GM18505 (cell line): ENCODE results near the gene THAP4.

ENCODE experiments used
- ATAC-seq: cut with Tn5 transposase; IDR thresholded peaks from one replicate; pipeline ENCODE4 v1.9.1; 2021; ENCODE audit not compliant: unreplicated experiment
- POLR2A ChIP-seq: IDR thresholded peaks from 4 replicates; pipeline ENCODE4 v1.6.1; 2011; ENCODE audit warnings: borderline replicate concordance; ENCODE audit not compliant: insufficient read depth, insufficient read length; ENCODE audit errors: extremely low read depth

The THAP4 gene

GRCh38 chr2:241561832-241562231, 75.1 kb downstream of the THAP4 start:
- no peak for TF ChIP-seq POLR2A
- no peak for ATAC-seq

GRCh38 chr2:241560883-241561474, 76.0 kb downstream of the THAP4 start:
- no peak for TF ChIP-seq POLR2A

GRCh38 chr2:241560162-241560882, 76.6 kb downstream of the THAP4 start:
- no peak for ATAC-seq
- no peak for TF ChIP-seq POLR2A

More at GRCh38 chr2:241560883-241561474, 76.0 kb downstream of the THAP4 start:
- ATAC-seq: no peak

GRCh38 chr2:241559323-241560161, 77.4 kb downstream of the THAP4 start:
- ATAC-seq: no peak
- no peak for TF ChIP-seq POLR2A

- ATAC-seq: no peak
- TF ChIP-seq POLR2A: no peak
Measured at GRCh38 chr2:241558532-241559322, 78.2 kb downstream of the THAP4 start, which contains the start of gene BOK. Gene BOK (plus strand): TSS chr2:241558745. CDS start chr2:241559484, 739 bp downstream.

GRCh38 chr2:241556746-241557145, 80.2 kb downstream of the THAP4 start:
- TF ChIP-seq POLR2A: no peak
- ATAC-seq: no peak

GRCh38 chr2:241555711-241556110, 81.2 kb downstream of the THAP4 start:
- no peak for TF ChIP-seq POLR2A

GRCh38 chr2:241554610-241555322, 82.2 kb downstream of the THAP4 start:
- no peak for ATAC-seq
- TF ChIP-seq POLR2A: no peak

More at GRCh38 chr2:241555711-241556110, 81.2 kb downstream of the THAP4 start:
- no peak for ATAC-seq

GRCh38 chr2:241553981-241554380, 83.0 kb downstream of the THAP4 start:
- no peak for TF ChIP-seq POLR2A
- ATAC-seq: no peak

- no peak for ATAC-seq
- no peak for TF ChIP-seq POLR2A
Measured at GRCh38 chr2:241553512-241553830, 83.5 kb downstream of the THAP4 start.

GRCh38 chr2:241551998-241552737, 84.8 kb downstream of the THAP4 start:
- no peak for TF ChIP-seq POLR2A

GRCh38 chr2:241551599-241551997, 85.4 kb downstream of the THAP4 start:
- TF ChIP-seq POLR2A: no peak
- no peak for ATAC-seq

More at GRCh38 chr2:241551998-241552737, 84.8 kb downstream of the THAP4 start:
- ATAC-seq: no peak
